ENCODE measurements around the gene PRMT6. TPM values are rescaled to one million over a fixed set of nuclear protein-coding genes. Genes with fewer than 3 reads are reported as not detected.

PRMT6 gene
- total RNA-seq, 1 experiment from 2014 or later = 8.2 TPM

- no peaks in the 10 kb centered on the region for H3K9me3 ChIP-seq (ENCODE audit: insufficient read depth, low read depth)
- H3K4me3 ChIP-seq = no peak overlapping the region
- H3K4me2 ChIP-seq = no peak overlapping the region
- H3K79me2 ChIP-seq (ENCODE audit: low read depth) = no peaks in the 10 kb centered on the region
- H3F3A ChIP-seq (ENCODE audit: insufficient read depth, low read depth) = no peaks in the 10 kb centered on the region
- DNase-seq = no peak
- intact Hi-C loops (cut with micrococcal nuclease; ENCODE audit: unreplicated experiment) = no loop called here
- no peaks in the 10 kb centered on the region for H3K36me3 ChIP-seq (ENCODE audit: low read depth)
- POLR2A ChIA-PET (ENCODE audit: unreplicated experiment) = no interaction called here
- H3K27ac ChIP-seq = no peak overlapping the region
- no TSS peak for BruUV-seq (replicated peaks)
- H3K9me2 ChIP-seq (ENCODE audit: insufficient read depth) = no peaks in the 10 kb centered on the region
- no peaks in the 10 kb centered on the region for H3K4me1 ChIP-seq (replicated peaks; ENCODE audit: insufficient read depth)
- H4K20me1 ChIP-seq (ENCODE audit: insufficient read depth) = no peaks in the 10 kb centered on the region
- CTCF ChIA-PET = no interaction called here
- no peak for TF ChIP-seq CTCF (conservative IDR thresholded peaks at IDR 0.05)
- no peak for TF ChIP-seq EZH2 (IDR thresholded peaks at IDR 0.05; ENCODE audit: low read depth)
- no peak overlapping the region for H2AFZ ChIP-seq
- H3K27me3 ChIP-seq (ENCODE audit: insufficient read depth, low read depth) = no peaks in the 10 kb centered on the region
Observed at GRCh38 chr1:107098961-107099360, 42.5 kb downstream of the PRMT6 start.

GRCh38 chr1:107100331-107100984 lies 44.0 kb downstream of the PRMT6 start:
- BruUV-seq (replicated peaks) = no TSS peak
- Histone ChIP-seq H3K4me1 (replicated peaks; ENCODE audit: insufficient read depth) (no peaks in the 10 kb centered on the region), H3F3A (ENCODE audit: insufficient read depth, low read depth) (no peaks in the 10 kb centered on the region), H3K27ac (no peak overlapping the region), H3K4me2 (no peak overlapping the region), H3K4me3 (no peak overlapping the region), H3K27me3 (ENCODE audit: insufficient read depth, low read depth) (no peaks in the 10 kb centered on the region), H3K9me3 (ENCODE audit: insufficient read depth, low read depth) (no peaks in the 10 kb centered on the region), H3K9me2 (ENCODE audit: insufficient read depth) (no peaks in the 10 kb centered on the region), H3K36me3 (ENCODE audit: low read depth) (no peaks in the 10 kb centered on the region), H2AFZ (no peak overlapping the region), H4K20me1 (ENCODE audit: insufficient read depth) (no peaks in the 10 kb centered on the region), H3K79me2 (ENCODE audit: low read depth) (no peaks in the 10 kb centered on the region)
- POLR2A ChIA-PET (ENCODE audit: unreplicated experiment) = no interaction called here
- DNase-seq = no peak
- CTCF ChIA-PET = no interaction called here
- TF ChIP-seq CTCF (conservative IDR thresholded peaks at IDR 0.05) (no peak), EZH2 (IDR thresholded peaks at IDR 0.05; ENCODE audit: low read depth) (no peak)
- intact Hi-C loops (cut with micrococcal nuclease; ENCODE audit: unreplicated experiment) = no loop called here

- intact Hi-C loops (cut with micrococcal nuclease; ENCODE audit: unreplicated experiment) = no loop called here
- TF ChIP-seq EZH2 (IDR thresholded peaks at IDR 0.05; ENCODE audit: low read depth) (no peak), CTCF (conservative IDR thresholded peaks at IDR 0.05) (no peak)
Observed at GRCh38 chr1:107105914-107106313, 49.4 kb downstream of the PRMT6 start.

More at GRCh38 chr1:107105914-107106313, 49.4 kb downstream of the PRMT6 start:
- no peak overlapping the region for H3K27ac ChIP-seq
- H3K79me2 ChIP-seq (ENCODE audit: low read depth) = no peaks in the 10 kb centered on the region
- no peaks in the 10 kb centered on the region for H4K20me1 ChIP-seq (ENCODE audit: insufficient read depth)
- H3K9me3 ChIP-seq (ENCODE audit: insufficient read depth, low read depth) = no peaks in the 10 kb centered on the region
- BruUV-seq (replicated peaks) = no TSS peak
- ChIA-PET POLR2A (ENCODE audit: unreplicated experiment) (no interaction called here), CTCF (no interaction called here)
- H2AFZ ChIP-seq = no peak overlapping the region
- H3K36me3 ChIP-seq (ENCODE audit: low read depth) = no peaks in the 10 kb centered on the region
- no peak for DNase-seq
- H3K9me2 ChIP-seq (ENCODE audit: insufficient read depth) = no peaks in the 10 kb centered on the region
- H3K4me1 ChIP-seq (replicated peaks; ENCODE audit: insufficient read depth) = no peaks in the 10 kb centered on the region
- H3K4me3 ChIP-seq = no peak overlapping the region
- no peak overlapping the region for H3K4me2 ChIP-seq
- no peaks in the 10 kb centered on the region for H3K27me3 ChIP-seq (ENCODE audit: insufficient read depth, low read depth)
- no peaks in the 10 kb centered on the region for H3F3A ChIP-seq (ENCODE audit: insufficient read depth, low read depth)

Other genes starting within 250 kb of the PRMT6 start
- gene NTNG1, start 84.4 kb downstream of the PRMT6 start, total RNA-seq (2021) = not detected in 2 replicates

All from PC-9 (cell line).